Immature natural killer cell (primary cell): ENCODE data around the gene HYDIN. TPM values are rescaled to one million over a fixed set of nuclear protein-coding genes. Genes with fewer than 3 reads are reported as not detected.
A peak's percentile ranks its signal among the peaks of the same experiment; 100 is the strongest.
"Not testable (repeated sequence)": the region's sequence is repeated elsewhere in the genome, so short reads cannot be mapped to it uniquely, and the experiment has no call there.

Source experiments
- DNase-seq, 3 donors: peaks; one replicate each; pipeline ENCODE4 v3.0.0; 2022; ENCODE audit warnings: mixed read lengths in 1 of 3
- H3K27ac Mint-ChIP-seq, 6 donors: one replicate each; pipeline ENCODE4 v1.8.0; 2020; ENCODE audit warnings: mixed read lengths in 6 of 6, mild to moderate bottlenecking in 5 of 6, inconsistent platforms in 4 of 6, moderate library complexity in 3 of 6
- H3K27me3 Mint-ChIP-seq, 3 donors: one replicate each; pipeline ENCODE4 v1.8.0; 2020 to 2021; ENCODE audit warnings: low read depth in 3 of 3, mild to moderate bottlenecking in 3 of 3, mixed read lengths in 3 of 3, moderate library complexity in 3 of 3, inconsistent platforms in 1 of 3
- H3K36me3 Mint-ChIP-seq, 3 donors: one replicate each; pipeline ENCODE4 v1.8.0; 2020; ENCODE audit warnings: mixed read lengths in 3 of 3, inconsistent platforms in 2 of 3, mild to moderate bottlenecking in 2 of 3
- H3K4me1 Mint-ChIP-seq, 2 donors: one replicate each; pipeline ENCODE4 v1.8.0; 2020; ENCODE audit warnings: inconsistent platforms in 2 of 2, mild to moderate bottlenecking in 2 of 2, mixed read lengths in 2 of 2, moderate library complexity in 1 of 2
- H3K4me3 Mint-ChIP-seq, 5 donors: one replicate each; pipeline ENCODE4 v1.8.0; 2020; ENCODE audit warnings: mild to moderate bottlenecking in 5 of 5, mixed read lengths in 5 of 5, inconsistent platforms in 3 of 5, moderate library complexity in 3 of 5
- H3K9me3 Mint-ChIP-seq, 6 donors: one replicate each; pipeline ENCODE4 v1.8.0; 2020; ENCODE audit warnings: mild to moderate bottlenecking in 6 of 6, mixed read lengths in 6 of 6, inconsistent platforms in 4 of 6, moderate library complexity in 3 of 6
- polyA plus RNA-seq, 3 donors: library from polyadenylated mRNA; unstranded; fragments of 300-500 nt; fragmentation: Illumina TruSeq; gene quantifications; one replicate each; pipeline ENCODE4 v1.2.3, GENCODE V29; 2021

HYDIN gene
- polyA plus RNA-seq, 3 donors from 2014 or later, result 0.24 to 0.26 TPM; not detected in 1

DNA sequence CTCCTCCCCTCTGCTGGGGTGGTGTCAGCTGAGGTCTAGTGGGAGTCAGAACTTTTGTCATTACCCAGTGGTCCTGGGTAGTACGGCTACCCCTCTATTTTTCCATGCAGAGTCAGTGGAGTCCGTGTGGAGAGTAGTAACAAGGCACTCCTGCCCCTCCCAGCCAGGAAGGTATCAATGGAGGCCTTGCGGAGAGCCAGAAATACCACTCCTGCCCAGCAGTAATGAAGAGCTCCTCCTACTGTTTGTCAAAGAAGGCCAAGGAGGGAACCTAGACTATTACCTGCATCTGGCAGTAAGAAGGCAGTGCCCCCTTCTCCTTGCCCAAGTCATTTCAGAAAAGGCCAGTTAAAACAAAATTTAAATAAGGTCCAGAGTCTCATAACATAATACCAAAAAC lies 262.2 kb downstream of the HYDIN start:
- H3K27me3 Mint-ChIP-seq, DNase-seq, H3K36me3 Mint-ChIP-seq, H3K9me3 Mint-ChIP-seq, H3K4me3 Mint-ChIP-seq, H3K27ac Mint-ChIP-seq, H3K4me1 Mint-ChIP-seq: not testable (repeated sequence)

DNA sequence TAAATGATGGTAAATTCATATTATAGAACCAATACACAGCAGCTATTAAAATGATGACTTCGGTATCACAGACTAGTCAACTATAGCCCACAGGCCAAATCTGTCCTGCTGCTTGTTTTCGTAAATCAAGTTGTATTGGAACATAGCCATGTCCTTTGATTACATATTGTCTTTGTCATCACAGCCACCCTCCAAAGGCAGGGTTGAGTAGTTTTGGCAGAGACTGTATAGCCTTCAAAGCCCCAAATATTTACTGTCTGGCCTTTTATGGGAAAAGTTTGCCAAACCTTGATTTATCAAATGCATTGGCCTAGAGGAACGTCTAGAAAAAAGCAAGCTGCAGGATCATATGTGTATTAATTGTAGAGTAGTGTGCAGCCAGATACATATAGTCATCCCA lies 270.4 kb downstream of the HYDIN start:
- H3K27me3 Mint-ChIP-seq, H3K4me3 Mint-ChIP-seq, H3K4me1 Mint-ChIP-seq, H3K36me3 Mint-ChIP-seq, H3K9me3 Mint-ChIP-seq, DNase-seq, H3K27ac Mint-ChIP-seq: not testable (repeated sequence)

DNA sequence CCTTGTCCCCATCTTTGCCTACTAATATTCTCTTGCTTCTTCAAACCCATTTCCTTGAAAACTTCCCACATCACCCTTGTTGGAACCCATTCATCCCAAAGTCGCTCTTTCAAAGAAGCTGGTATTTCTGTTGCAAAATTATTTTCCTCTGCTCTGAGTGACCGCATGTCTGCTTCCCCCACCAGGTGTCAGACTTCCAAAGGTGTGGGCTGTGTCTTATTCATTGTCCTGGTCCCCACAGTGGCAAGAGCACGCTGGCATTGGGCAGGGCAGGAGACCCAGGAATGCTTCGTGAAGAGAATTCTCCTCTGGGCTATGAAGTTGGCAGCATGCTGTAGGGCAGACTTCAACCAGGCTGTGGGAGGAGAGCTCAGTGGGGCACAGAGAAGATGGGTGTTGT lies 275.6 kb downstream of the HYDIN start:
- H3K4me1 Mint-ChIP-seq, H3K27me3 Mint-ChIP-seq, DNase-seq, H3K36me3 Mint-ChIP-seq, H3K4me3 Mint-ChIP-seq, H3K9me3 Mint-ChIP-seq: not testable (repeated sequence)
- peak overlapping the region in 1 of 6 donors; percentile 35 for H3K27ac Mint-ChIP-seq

DNA sequence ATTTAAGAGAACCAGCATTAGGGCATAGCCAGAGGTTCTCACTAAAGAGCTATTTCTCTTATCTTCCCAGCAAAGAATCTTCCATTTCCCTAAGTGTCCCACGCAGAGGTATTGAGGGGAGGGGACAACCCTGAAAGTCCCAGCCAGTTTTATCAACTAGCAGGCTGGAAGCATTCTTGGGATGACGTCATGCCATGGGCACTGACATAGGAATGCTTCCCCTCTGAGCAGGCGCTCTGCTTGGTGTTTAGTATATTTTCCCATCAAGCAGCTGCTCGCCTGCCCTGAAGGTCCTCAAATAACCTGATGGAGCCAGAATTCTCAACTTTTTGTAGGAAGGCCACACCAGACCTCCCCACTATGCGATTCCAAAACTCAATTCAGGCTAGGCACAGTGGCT lies 276.7 kb downstream of the HYDIN start:
- not testable (repeated sequence) for H3K4me1 Mint-ChIP-seq, DNase-seq

DNA sequence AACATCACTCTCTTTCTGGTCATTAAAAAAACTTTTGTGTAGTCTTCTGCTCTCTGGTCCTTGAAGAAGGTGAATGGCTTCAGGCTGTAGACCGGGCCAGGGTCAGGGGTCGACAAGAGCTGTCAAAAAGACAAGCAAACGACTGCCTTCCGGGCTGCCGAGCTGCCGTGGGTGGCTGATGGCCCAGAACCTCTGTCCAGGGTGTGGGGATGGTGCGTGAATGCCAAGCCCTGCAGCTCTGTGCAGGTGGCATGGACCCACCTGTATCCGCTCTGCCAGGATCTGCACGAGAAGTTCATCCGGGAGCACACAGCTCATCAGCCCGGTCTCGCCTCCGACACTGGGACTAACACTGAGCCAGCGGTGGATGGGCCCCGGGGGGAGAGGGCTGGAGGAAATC lies 287.0 kb downstream of the HYDIN start:
- H3K27me3 Mint-ChIP-seq, H3K27ac Mint-ChIP-seq, H3K9me3 Mint-ChIP-seq, H3K36me3 Mint-ChIP-seq, DNase-seq, H3K4me3 Mint-ChIP-seq, H3K4me1 Mint-ChIP-seq: not testable (repeated sequence)

More for the DNA sequence above, 276.7 kb downstream of the HYDIN start:
- not testable (repeated sequence) for H3K4me3 Mint-ChIP-seq, H3K27me3 Mint-ChIP-seq, H3K9me3 Mint-ChIP-seq, H3K36me3 Mint-ChIP-seq, H3K27ac Mint-ChIP-seq

DNA sequence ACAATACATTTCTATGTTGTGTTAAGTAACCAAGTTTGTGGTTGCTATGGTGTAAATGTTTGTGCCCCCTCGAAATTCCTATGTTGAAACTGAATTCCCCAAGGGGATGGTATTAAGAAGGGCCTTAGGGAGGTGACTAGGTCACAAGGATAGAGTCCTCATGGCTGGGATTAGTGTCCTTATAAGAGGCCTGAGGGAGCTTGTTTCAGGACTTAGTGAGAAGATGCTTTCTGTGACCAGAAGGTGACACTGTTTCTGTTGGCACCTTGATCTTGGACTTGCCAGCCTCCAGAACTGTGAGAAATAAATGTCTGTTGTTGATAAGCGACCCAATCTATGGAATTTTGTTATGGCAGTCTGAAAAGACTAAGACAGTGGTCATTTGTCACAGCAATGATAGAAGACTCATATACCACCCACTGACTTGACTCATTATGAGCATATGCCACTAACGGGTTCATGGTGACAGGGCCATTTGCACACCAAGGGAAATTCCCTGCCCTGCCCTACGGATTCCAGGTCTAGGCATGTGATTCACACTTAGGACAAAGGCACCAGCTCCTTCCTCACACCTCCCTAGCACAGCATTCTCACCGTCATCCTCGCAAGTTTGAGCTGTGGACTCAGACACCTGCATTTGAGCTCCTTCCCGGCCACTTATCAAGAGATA lies 290.7 kb downstream of the HYDIN start:
- not testable (repeated sequence) for H3K36me3 Mint-ChIP-seq, DNase-seq, H3K4me3 Mint-ChIP-seq, H3K27ac Mint-ChIP-seq, H3K9me3 Mint-ChIP-seq, H3K27me3 Mint-ChIP-seq, H3K4me1 Mint-ChIP-seq

DNA sequence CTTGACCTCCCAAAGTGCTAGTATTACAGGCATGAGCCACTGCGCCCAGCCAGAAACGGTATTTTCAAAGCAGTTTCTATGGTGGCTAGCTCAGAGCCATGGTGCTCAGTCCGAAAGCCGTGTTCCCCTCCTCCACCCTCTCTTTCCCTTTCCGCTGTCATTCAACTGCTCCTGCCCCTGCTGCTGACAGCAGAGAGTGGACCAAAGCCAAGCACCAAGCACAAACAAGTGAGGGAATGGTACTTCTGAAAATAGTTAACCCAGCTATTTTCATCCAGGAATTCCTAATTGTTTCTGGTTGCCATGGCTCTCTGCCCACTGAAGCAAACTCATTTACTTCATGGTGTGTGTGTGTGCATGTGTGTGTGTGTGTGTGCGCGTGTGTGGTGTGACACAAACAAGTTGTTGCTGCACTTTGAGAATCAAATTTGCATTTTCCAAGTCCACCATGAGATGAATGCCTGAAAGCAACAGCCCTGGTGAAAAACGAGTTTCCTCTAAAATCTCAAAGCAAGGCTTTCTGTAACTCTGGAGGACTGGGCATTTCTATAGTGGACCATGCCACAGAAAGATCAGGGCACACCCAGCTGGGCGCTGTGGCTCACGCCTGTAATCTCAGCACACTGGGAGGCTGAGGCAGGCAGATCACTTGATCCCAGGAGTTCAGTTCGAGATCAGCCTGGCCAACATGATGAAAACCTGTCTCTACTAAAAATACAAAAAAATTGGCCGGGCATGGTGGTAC lies 293.6 kb downstream of the HYDIN start:
- not testable (repeated sequence) for H3K27me3 Mint-ChIP-seq, H3K27ac Mint-ChIP-seq, H3K4me3 Mint-ChIP-seq, DNase-seq, H3K36me3 Mint-ChIP-seq, H3K9me3 Mint-ChIP-seq, H3K4me1 Mint-ChIP-seq

DNA sequence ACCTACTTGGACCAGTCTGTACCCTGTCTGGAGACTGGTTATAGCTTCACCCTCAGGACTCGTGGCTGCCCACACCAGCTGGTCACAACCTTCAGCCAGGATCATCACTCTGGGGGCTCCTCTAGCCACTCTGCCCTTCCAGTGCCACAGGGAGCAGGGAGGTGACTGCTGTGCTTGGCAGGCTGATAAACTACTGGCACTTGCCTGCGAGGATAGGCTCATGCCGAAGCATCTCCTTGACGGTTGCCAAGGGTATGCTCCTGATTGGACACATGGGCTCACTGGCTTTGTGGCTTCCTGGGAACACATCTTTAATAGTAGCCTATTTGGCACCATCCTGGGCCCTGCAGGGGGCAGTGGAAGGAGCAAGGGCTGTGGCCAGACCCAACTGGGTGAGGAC lies 295.2 kb downstream of the HYDIN start:
- not testable (repeated sequence) for H3K27ac Mint-ChIP-seq, H3K4me1 Mint-ChIP-seq, H3K4me3 Mint-ChIP-seq, H3K36me3 Mint-ChIP-seq, DNase-seq, H3K9me3 Mint-ChIP-seq, H3K27me3 Mint-ChIP-seq

DNA sequence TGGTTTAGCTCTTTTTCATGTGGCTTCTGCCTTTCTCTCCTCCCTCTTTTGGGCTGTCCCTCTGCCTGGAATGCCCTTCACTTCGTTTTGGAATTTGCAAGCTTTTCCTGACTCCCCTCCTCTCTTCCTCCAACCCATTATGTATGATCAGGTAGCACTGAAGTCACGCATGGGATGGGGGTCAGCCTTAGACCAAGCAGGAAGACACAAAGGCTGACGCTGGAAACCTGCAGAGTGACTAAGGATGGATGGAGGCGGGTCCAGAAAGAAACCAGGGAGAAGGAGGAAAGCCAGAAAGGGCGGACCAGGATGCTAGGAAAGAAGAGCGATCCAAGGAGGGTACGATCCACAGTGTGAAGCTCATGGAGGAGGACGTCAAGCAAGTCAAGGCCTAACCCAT lies 296.8 kb downstream of the HYDIN start:
- not testable (repeated sequence) for H3K27me3 Mint-ChIP-seq, H3K27ac Mint-ChIP-seq, H3K4me1 Mint-ChIP-seq, H3K9me3 Mint-ChIP-seq, H3K36me3 Mint-ChIP-seq, H3K4me3 Mint-ChIP-seq, DNase-seq

DNA sequence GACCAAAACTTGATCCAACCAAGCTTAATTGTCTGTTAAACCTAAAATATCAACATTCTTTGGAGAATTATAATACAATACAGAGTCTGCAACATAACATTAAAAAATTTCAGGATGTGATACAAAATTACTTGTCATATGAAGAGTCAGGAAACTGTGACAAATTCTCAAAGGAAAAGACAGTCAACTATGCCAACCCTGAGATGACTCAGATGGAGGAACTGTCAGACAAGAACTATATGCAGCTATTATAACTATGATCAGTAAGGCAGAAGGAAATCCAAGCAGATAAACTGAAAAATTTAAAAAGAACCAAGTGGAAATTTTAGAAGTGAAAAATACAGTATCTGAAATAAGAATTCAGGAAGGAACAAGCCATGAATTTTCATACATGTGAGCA lies 299.8 kb downstream of the HYDIN start:
- H3K27ac Mint-ChIP-seq, H3K4me1 Mint-ChIP-seq, H3K27me3 Mint-ChIP-seq, H3K4me3 Mint-ChIP-seq, H3K9me3 Mint-ChIP-seq, H3K36me3 Mint-ChIP-seq, DNase-seq: not testable (repeated sequence)

DNA sequence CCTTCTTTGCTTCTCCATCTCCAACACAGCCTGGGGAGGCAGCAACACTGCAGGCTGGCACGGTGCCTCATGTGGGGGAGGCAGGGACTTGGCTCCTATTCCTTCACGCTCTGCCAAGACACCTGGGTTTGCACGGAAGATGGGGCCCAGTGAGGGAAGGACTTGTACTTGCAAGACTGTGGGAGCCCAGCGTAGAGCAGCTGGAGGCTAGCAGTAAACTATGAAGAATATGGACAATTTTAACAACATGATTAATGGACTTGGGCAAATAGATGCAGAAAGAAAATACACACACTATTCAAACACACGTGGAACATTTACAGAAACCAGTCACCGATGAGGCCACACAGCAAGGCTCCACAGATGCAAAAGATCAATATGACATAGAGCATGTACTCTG lies 308.4 kb downstream of the HYDIN start:
- H3K27ac Mint-ChIP-seq, H3K27me3 Mint-ChIP-seq, H3K4me1 Mint-ChIP-seq, DNase-seq, H3K4me3 Mint-ChIP-seq, H3K9me3 Mint-ChIP-seq, H3K36me3 Mint-ChIP-seq: not testable (repeated sequence)

DNA sequence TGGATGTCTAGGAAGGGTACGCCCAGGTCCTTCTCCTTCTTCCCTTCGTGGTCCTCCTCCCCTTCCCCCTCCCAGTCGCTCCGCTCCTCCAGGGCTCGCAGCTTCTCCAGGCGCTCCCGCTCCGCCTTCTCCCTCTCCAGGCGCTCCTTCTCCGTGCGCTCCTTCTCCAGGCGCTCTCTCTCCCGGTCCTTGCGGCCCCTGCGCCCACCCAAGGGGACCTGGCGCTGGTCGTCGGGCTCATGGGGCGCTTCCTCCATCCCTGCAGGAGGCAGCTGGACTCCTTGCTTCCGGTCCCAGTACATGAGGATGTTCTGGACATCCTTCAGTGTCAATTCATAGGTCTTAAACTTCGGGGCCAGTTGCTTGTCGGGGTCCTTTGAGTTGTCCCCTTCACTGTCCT lies 309.9 kb downstream of the HYDIN start:
- not testable (repeated sequence) for H3K4me3 Mint-ChIP-seq, H3K27ac Mint-ChIP-seq, H3K4me1 Mint-ChIP-seq, H3K27me3 Mint-ChIP-seq, H3K36me3 Mint-ChIP-seq, H3K9me3 Mint-ChIP-seq, DNase-seq

DNA sequence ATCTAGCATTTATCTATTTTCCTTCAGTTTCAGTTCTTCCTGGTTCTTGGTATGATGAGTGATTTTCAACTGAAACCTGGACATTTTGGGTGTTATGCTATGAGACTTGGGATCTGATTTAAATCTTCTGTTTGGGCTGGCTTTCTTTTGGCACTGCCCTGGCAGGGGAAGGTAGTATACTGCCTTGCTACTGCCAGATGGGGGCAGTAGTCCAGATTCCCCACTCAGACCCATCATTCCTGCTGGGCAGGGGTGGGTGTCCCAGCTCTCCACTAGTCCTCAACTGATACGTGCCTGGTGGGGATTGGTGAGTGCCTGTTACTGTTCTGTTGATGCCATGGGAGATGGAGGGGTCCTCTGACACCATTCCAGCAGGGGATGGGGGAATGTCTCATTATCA lies 342.3 kb downstream of the HYDIN start:
- H3K4me3 Mint-ChIP-seq, DNase-seq, H3K36me3 Mint-ChIP-seq, H3K9me3 Mint-ChIP-seq, H3K4me1 Mint-ChIP-seq, H3K27ac Mint-ChIP-seq, H3K27me3 Mint-ChIP-seq: not testable (repeated sequence)

DNA sequence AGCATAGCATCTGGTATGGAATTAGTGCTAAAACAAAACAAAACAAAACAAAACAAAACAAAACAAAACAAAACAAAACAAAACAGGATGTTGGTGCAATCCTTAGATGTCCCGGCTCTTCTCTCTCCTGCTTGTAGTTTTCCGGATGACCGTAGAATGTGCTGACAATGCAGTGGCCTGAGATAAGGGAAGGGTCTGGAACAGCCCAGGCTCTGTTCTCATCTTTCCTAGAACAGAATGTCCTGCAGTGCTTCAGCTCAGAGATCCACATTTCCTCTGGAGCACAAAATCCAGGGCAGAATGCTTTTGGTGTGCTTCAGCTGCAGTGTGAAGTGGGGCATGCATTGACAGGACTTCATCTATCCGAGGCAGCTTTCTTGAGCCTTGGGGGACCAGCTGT lies 345.9 kb downstream of the HYDIN start:
- H3K36me3 Mint-ChIP-seq, H3K4me3 Mint-ChIP-seq, H3K27me3 Mint-ChIP-seq, H3K9me3 Mint-ChIP-seq, H3K27ac Mint-ChIP-seq, H3K4me1 Mint-ChIP-seq, DNase-seq: not testable (repeated sequence)

DNA sequence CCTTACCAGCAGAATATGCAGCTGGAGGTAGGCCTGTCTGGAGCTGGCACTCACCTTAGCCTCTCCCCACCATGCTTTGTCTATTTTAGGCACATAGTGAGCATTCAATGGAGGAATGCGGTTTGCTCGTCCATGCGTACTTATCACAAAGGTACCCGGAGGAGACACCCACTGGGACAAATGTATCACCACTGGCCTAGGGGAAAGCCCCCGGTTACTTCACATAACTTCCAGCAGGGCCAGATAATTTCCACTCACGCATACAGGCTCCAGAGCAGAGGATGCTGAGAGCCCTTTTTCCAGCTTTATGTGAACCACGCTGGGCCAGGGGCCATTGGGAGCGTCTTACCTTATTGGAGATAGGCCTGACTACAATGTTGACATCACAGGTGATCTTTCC lies 348.2 kb downstream of the HYDIN start:
- not testable (repeated sequence) for H3K4me1 Mint-ChIP-seq, H3K9me3 Mint-ChIP-seq, H3K27me3 Mint-ChIP-seq, DNase-seq, H3K27ac Mint-ChIP-seq, H3K36me3 Mint-ChIP-seq, H3K4me3 Mint-ChIP-seq
